ENCODE data around the gene SWI5.

Gene SWI5

GRCh38 chr9:128251732-128252100 lies 24.4 kb upstream of the SWI5 start:
- CTCF ChIA-PET = interaction anchor here (0.5 to 1.4 kb wide), 6 partner anchors 29 to 2000 kb away, joined by 3 to 4 read pairs (median 3); no protein-coding TSS in a partner anchor
- TF ChIP-seq CTCF (conservative IDR thresholded peaks at IDR 0.05; ENCODE audit: low read depth) = no peak
- peak overlapping the region; percentile 54 for H3K27ac ChIP-seq
- POLR2A ChIA-PET (ENCODE audit: low non-redundant PET) = interaction anchor here (0.5 kb wide), 1 partner anchor 125 kb away, joined by 3 read pairs; no protein-coding TSS in a partner anchor
- DNase-seq (ENCODE audit: low spot score) = no peak

- ChIA-PET POLR2A (ENCODE audit: low non-redundant PET) (interaction anchor here (0.5 kb wide), 1 partner anchor 126 kb away, joined by 3 read pairs; no protein-coding TSS in a partner anchor), CTCF (interaction anchor here (0.5 to 3.6 kb wide), 6 partner anchors 11 to 317 kb away, joined by 3 to 18 read pairs (median 4); no protein-coding TSS in a partner anchor)
- no peak for DNase-seq (ENCODE audit: low spot score)
- peak overlapping the region; percentile 54 for H3K27ac ChIP-seq
- no peak for TF ChIP-seq CTCF (conservative IDR thresholded peaks at IDR 0.05; ENCODE audit: low read depth)
Observed at GRCh38 chr9:128252317-128253139, 23.5 kb upstream of the SWI5 start.

GRCh38 chr9:128253140-128253990 lies 22.7 kb upstream of the SWI5 start:
- TF ChIP-seq CTCF (conservative IDR thresholded peaks at IDR 0.05; ENCODE audit: low read depth) = no peak
- no peak for DNase-seq (ENCODE audit: low spot score)

GRCh38 chr9:128253991-128254346 lies 22.1 kb upstream of the SWI5 start:
- POLR2A ChIA-PET (ENCODE audit: low non-redundant PET) = no interaction called here
- CTCF ChIA-PET = interaction anchor here (0.9 to 3.6 kb wide), 4 partner anchors 9 to 108 kb away, joined by 3 to 18 read pairs (median 4); no protein-coding TSS in a partner anchor
- no peak for DNase-seq (ENCODE audit: low spot score)
- no peak for TF ChIP-seq CTCF (conservative IDR thresholded peaks at IDR 0.05; ENCODE audit: low read depth)
- H3K27ac ChIP-seq = peak overlapping the region; percentile 54

More at GRCh38 chr9:128253140-128253990, 22.7 kb upstream of the SWI5 start:
- CTCF ChIA-PET = interaction anchor here (0.6 to 3.6 kb wide), 7 partner anchors 10 to 1912 kb away, joined by 3 to 18 read pairs (median 4); no protein-coding TSS in a partner anchor
- H3K27ac ChIP-seq = peak overlapping the region; percentile 54
- POLR2A ChIA-PET (ENCODE audit: low non-redundant PET) = no interaction called here

- DNase-seq (ENCODE audit: low spot score) = no peak
- ChIA-PET POLR2A (ENCODE audit: low non-redundant PET) (no interaction called here), CTCF (interaction anchor here (0.8 to 3.6 kb wide), 5 partner anchors 9 to 150 kb away, joined by 3 to 18 read pairs (median 5); no protein-coding TSS in a partner anchor)
- H3K27ac ChIP-seq = peak overlapping the region; percentile 54
- no peak for TF ChIP-seq CTCF (conservative IDR thresholded peaks at IDR 0.05; ENCODE audit: low read depth)
Observed at GRCh38 chr9:128254362-128254761, 21.7 kb upstream of the SWI5 start.
